ENCODE data around the gene PDE9A. TPM values are rescaled to one million over a fixed set of nuclear protein-coding genes. Genes with fewer than 3 reads are reported as not detected.
A peak's percentile ranks its signal among the peaks of the same experiment; 100 is the strongest.

The PDE9A gene
- total and polyA plus RNA-seq, 3 donors from 2014 or later = 5.7 to 6.4 (median 6.3) TPM

- Histone ChIP-seq H3K4me3 (no peak overlapping the region), H3K27me3 (no peaks in the 10 kb centered on the region), H3K36me3 (ENCODE audit: low read depth, missing control alignments) (no peaks in the 10 kb centered on the region), H3K4me1 (peaks cover 11% of the 10 kb centered on the region), H3K27ac (no peak overlapping the region), H3K9me3 (no peaks in the 10 kb centered on the region)
- whole genome bisulfite sequencing, 2 donors = 68 to 82% methylated on average over 8 of the region's 8 CpGs
- intact Hi-C loops (cut with DNase I; ENCODE audit: low total_unique reads) = no loop called here
- no peak for DNase-seq
- TF ChIP-seq CTCF (IDR thresholded peaks at IDR 0.05) (no peak), POLR2A (IDR thresholded peaks at IDR 0.05) (no peak)
These were observed 13.7 kb upstream of the PDE9A start for GRCh38 chr21:42639646-42640152.

GRCh38 chr21:42640486-42640885 lies 12.9 kb upstream of the PDE9A start:
- DNase-seq = peak; percentile 41
- Histone ChIP-seq H3K27me3 (no peaks in the 10 kb centered on the region), H3K36me3 (ENCODE audit: low read depth, missing control alignments) (no peaks in the 10 kb centered on the region), H3K9me3 (no peaks in the 10 kb centered on the region), H3K4me1 (peaks cover 11% of the 10 kb centered on the region), H3K4me3 (no peak overlapping the region), H3K27ac (no peak overlapping the region)
- intact Hi-C loops (cut with DNase I; ENCODE audit: low total_unique reads) = no loop called here
- TF ChIP-seq POLR2A (IDR thresholded peaks at IDR 0.05) = no peak
- TF ChIP-seq CTCF (IDR thresholded peaks at IDR 0.05) = no peak
- WGBS, 2 donors = 45 to 56% methylated on average over 4 of the region's 4 CpGs

GRCh38 chr21:42641311-42642218 lies 11.9 kb upstream of the PDE9A start:
- Histone ChIP-seq H3K4me1 (peaks cover 11% of the 10 kb centered on the region), H3K36me3 (ENCODE audit: low read depth, missing control alignments) (no peaks in the 10 kb centered on the region), H3K9me3 (no peaks in the 10 kb centered on the region), H3K4me3 (no peak overlapping the region), H3K27ac (no peak overlapping the region), H3K27me3 (no peaks in the 10 kb centered on the region)
- TF ChIP-seq CTCF (IDR thresholded peaks at IDR 0.05) = no peak
- TF ChIP-seq POLR2A (IDR thresholded peaks at IDR 0.05) = no peak
- 65 to 75% methylated on average over 20 to 24 of the region's 24 CpGs for WGBS, 2 donors
- intact Hi-C loops (cut with DNase I; ENCODE audit: low total_unique reads) = no loop called here
- no peak for DNase-seq

GRCh38 chr21:42642219-42642745 lies 11.1 kb upstream of the PDE9A start:
- WGBS, 2 donors = 78% methylated on average over 7 of the region's 8 CpGs
- DNase-seq = no peak
- no peak overlapping the region for H3K27ac ChIP-seq

More at GRCh38 chr21:42642219-42642745, 11.1 kb upstream of the PDE9A start:
- intact Hi-C loops (cut with DNase I; ENCODE audit: low total_unique reads) = no loop called here
- no peak for TF ChIP-seq POLR2A (IDR thresholded peaks at IDR 0.05)
- TF ChIP-seq CTCF (IDR thresholded peaks at IDR 0.05) = no peak
- Histone ChIP-seq H3K4me3 (no peak overlapping the region), H3K27me3 (no peaks in the 10 kb centered on the region), H3K4me1 (peaks cover 11% of the 10 kb centered on the region), H3K9me3 (no peaks in the 10 kb centered on the region), H3K36me3 (ENCODE audit: low read depth, missing control alignments) (no peaks in the 10 kb centered on the region)

Data from testis (tissue), 3 donors.